Lower leg skin (tissue), 4 donors: Measurements from ENCODE around the gene DAB1. TPM values are rescaled to one million over a fixed set of nuclear protein-coding genes. Genes with fewer than 3 reads are reported as not detected.

Experiments used
- DNase-seq, 2 donors: peaks; one replicate each; pipeline ENCODE4 v3.0.0-alpha.2; 2019; ENCODE audit warnings: low spot score in 2 of 2
- H3K4me3 ChIP-seq: fragments of 200-600 bp; sonication (generic); 2 replicates; pipeline ENCODE4 v1.5.1; 2017; ENCODE audit warnings: mild to moderate bottlenecking, low read depth; ENCODE audit not compliant: poor library complexity, severe bottlenecking
- POLR2A ChIP-seq, 2 donors: fragments of 450-650 bp; IDR thresholded peaks; one replicate each; pipeline ENCODE4 v1.6.1; 2016 to 2017; ENCODE audit warnings: antibody characterized with exemption in 2 of 2, mild to moderate bottlenecking in 1 of 2, moderate library complexity in 1 of 2
- WGBS, 2 donors: methylation state at CpG; one replicate each; pipeline ENCODE4 v1.1.5; 2018; 5-methylcytosine and 5-hydroxymethylcytosine counted together
- intact Hi-C: fragments of 100-400 bp; cut with DNase I; formaldehyde crosslinking; loops from one replicate; pipeline ENCODE4 v1.15.0; 2023; ENCODE audit warnings: low total_unique reads
- total RNA-seq, 4 donors: library from RNA; depleted of rRNA; stranded (reverse); fragments of >200 nt; gene quantifications; one replicate each; pipeline ENCODE4 v1.1.0, GENCODE V29; 2016
- TF ChIP-seq, protein P1 (sequence below), 3 donors: fragments of 450-650 bp; IDR thresholded peaks; one replicate each; pipeline ENCODE4 v1.5.1; 2016; ENCODE audit warnings: antibody characterized with exemption in 3 of 3, mild to moderate bottlenecking in 3 of 3, moderate library complexity in 2 of 3

The DAB1 gene
- total RNA-seq, 4 donors from 2014 or later: 0.58 TPM; not detected in 3

DNA sequence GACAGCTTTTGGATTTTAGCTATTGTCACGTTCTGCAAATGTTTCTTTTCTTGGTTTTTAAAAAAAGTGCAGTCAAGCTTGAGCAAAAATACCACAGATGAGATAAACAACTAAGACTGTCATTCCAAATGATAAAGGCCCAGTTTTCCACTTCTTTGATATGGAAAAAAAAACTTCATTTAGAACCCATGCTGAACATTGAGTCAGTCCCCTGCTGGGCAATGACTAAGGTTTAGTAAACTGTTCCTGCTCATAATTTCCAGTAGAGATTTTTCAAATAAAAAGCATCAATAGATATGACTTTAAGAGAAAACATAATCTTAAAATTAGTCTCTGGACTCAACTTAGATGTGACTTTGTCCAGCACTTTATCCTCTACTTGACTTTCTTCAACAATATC is 290.2 kb downstream of the DAB1 start:
- no peak overlapping the region for H3K4me3 ChIP-seq
- DNase-seq: no peak
- intact Hi-C loops: no loop called here
- TF ChIP-seq POLR2A (IDR thresholded peaks at IDR 0.05): no peak
- TF ChIP-seq, protein P1, sequence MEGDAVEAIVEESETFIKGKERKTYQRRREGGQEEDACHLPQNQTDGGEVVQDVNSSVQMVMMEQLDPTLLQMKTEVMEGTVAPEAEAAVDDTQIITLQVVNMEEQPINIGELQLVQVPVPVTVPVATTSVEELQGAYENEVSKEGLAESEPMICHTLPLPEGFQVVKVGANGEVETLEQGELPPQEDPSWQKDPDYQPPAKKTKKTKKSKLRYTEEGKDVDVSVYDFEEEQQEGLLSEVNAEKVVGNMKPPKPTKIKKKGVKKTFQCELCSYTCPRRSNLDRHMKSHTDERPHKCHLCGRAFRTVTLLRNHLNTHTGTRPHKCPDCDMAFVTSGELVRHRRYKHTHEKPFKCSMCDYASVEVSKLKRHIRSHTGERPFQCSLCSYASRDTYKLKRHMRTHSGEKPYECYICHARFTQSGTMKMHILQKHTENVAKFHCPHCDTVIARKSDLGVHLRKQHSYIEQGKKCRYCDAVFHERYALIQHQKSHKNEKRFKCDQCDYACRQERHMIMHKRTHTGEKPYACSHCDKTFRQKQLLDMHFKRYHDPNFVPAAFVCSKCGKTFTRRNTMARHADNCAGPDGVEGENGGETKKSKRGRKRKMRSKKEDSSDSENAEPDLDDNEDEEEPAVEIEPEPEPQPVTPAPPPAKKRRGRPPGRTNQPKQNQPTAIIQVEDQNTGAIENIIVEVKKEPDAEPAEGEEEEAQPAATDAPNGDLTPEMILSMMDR (IDR thresholded peaks at IDR 0.05): no peak
- 60 to 62% methylated on average over 1 of the region's 1 CpG for WGBS, 2 donors

DNA sequence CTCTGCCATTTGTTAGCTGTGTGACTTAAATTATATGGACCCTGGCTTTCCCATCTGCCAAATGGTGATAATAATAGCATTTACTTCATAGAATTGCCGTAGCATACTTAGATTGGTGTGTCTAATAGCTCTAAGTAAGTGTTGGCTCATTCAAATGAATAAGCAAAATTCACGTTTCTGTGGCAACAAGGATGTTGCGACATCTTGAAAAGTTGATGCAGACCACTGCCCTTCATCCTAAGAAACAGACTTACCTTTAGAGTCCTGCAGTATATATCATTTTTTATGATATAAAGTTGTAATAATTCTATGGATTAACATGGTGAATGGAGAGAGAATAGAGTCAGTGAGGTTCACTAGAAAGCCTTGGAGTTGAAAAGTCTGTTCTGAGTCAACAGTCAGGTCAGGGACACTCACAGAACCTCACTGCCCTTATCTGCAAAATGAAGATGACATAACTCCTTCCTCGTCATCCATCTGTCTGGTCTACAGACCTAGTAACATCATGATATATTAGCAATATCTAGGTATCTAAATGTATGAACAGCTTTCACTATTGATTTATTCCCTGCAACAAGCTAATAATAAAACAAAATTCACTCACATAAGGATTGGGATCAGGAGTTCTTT is 290.8 kb downstream of the DAB1 start:
- intact Hi-C loops: no loop called here
- no peak for TF ChIP-seq POLR2A (IDR thresholded peaks at IDR 0.05)
- TF ChIP-seq, protein P1 (IDR thresholded peaks at IDR 0.05): no peak
- no peak overlapping the region for H3K4me3 ChIP-seq
- WGBS, 2 donors: 80 to 82% methylated on average over 4 of the region's 4 CpGs
- DNase-seq: no peak

DNA sequence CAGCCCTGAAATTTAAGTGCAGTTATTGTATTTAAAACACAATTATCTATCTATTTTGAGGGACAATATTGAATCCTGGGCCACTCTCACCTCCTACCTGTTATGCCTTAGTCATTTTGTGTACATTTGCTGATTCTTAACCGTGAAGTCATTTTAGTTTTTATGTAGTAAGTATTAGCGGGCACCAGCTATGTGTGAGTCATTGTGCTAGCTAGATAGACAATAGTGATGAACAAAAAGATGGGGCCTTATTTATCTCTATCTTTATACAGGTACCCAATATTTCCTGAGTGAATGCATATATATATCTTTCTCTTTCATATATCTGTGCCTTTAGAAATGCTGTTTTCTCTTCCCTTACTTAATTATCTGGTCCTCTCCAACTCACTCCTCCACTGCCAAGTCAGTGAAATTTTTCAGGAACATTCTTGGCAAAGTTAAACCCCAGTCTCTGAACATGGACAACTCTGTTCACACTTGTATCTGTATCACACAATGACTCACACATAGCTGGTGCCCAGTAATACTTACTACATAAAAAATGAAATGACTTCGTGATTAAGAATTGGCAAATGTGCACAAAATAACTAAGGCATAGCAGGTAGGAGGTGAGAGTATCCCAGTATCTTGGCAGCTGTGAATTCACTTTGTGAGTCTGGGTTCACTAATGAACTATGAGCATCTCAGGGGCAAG is 292.0 kb downstream of the DAB1 start:
- no peak overlapping the region for H3K4me3 ChIP-seq
- intact Hi-C loops: no loop called here
- DNase-seq: no peak
- WGBS, 2 donors: 41 to 50% methylated on average over 3 of the region's 3 CpGs
- TF ChIP-seq POLR2A (IDR thresholded peaks at IDR 0.05): no peak
- TF ChIP-seq, protein P1 (IDR thresholded peaks at IDR 0.05): no peak

DNA sequence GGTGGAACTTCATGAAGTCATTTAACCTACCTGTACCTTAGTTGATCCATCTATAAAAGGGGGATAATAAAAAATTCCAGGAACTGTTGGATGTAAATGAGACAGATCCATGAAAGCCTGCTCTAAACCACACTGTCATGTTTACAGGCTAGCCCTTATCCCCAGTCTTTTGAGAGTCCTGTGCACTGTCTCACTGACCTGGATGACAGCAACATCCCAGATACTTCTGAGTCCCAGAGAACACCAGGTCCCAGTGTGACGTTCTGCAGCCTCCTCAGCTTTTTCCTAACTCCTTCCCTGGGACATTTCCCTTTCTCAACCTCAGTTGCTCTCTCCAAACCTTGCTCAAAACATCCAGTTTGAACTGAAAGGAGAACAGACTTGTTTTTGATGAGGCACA is 292.6 kb downstream of the DAB1 start:
- 27 to 67% methylated on average over 1 of the region's 1 CpG for WGBS, 2 donors
- intact Hi-C loops: no loop called here
- no peak for DNase-seq

DNA sequence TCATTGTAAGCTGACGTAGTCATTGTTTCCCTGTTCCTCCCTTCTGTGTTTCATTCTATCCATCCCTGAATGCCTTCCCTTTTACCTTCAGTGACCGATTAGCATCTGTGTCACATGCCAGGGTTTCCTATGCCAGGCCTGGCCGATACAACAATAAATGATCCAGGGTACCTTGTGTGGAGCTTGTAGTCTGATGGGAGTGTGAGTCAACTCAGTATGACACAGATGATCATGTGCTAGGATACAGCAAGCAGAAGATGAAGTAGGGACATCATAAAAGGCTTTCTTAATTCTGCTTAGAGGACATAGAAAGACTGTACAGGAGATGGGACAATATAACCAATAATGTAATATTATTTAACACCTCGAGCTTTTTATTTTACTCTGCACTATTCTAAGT is 294.0 kb downstream of the DAB1 start:
- no peak for DNase-seq
- intact Hi-C loops: no loop called here
- no peak overlapping the region for H3K4me3 ChIP-seq
- TF ChIP-seq, protein P1 (IDR thresholded peaks at IDR 0.05): no peak
- no peak for TF ChIP-seq POLR2A (IDR thresholded peaks at IDR 0.05)
- WGBS, 2 donors: 85 to 89% methylated on average over 4 of the region's 4 CpGs

More for the DNA sequence above, 292.6 kb downstream of the DAB1 start:
- no peak for TF ChIP-seq POLR2A (IDR thresholded peaks at IDR 0.05)
- TF ChIP-seq, protein P1 (IDR thresholded peaks at IDR 0.05): no peak
- no peak overlapping the region for H3K4me3 ChIP-seq
